OCI-LY7 (cell line): Measurements from ENCODE around the gene CEP97.

Source experiments
- EZH2phosphoT487 ChIP-seq: fragments of 200-600 bp; sonication (generic); IDR thresholded peaks from 2 replicates; pipeline ENCODE4 v1.6.1; 2018; ENCODE audit warnings: low read depth, borderline replicate concordance, mild to moderate bottlenecking, mixed run types, antibody characterized with exemption, low read length, moderate library complexity, mixed read lengths
- TF ChIP-seq, protein P1 (sequence below): fragments of 200-600 bp; sonication (generic); conservative IDR thresholded peaks from 2 replicates; pipeline ENCODE4 v1.5.1; 2014; ENCODE audit warnings: mild to moderate bottlenecking, antibody characterized with exemption, low read length, moderate library complexity, mixed read lengths

- TF ChIP-seq, protein P1, sequence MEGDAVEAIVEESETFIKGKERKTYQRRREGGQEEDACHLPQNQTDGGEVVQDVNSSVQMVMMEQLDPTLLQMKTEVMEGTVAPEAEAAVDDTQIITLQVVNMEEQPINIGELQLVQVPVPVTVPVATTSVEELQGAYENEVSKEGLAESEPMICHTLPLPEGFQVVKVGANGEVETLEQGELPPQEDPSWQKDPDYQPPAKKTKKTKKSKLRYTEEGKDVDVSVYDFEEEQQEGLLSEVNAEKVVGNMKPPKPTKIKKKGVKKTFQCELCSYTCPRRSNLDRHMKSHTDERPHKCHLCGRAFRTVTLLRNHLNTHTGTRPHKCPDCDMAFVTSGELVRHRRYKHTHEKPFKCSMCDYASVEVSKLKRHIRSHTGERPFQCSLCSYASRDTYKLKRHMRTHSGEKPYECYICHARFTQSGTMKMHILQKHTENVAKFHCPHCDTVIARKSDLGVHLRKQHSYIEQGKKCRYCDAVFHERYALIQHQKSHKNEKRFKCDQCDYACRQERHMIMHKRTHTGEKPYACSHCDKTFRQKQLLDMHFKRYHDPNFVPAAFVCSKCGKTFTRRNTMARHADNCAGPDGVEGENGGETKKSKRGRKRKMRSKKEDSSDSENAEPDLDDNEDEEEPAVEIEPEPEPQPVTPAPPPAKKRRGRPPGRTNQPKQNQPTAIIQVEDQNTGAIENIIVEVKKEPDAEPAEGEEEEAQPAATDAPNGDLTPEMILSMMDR = no peak
- no peak for TF ChIP-seq EZH2phosphoT487
Measured at GRCh38 chr3:101709126-101709525, 15.3 kb upstream of the CEP97 start.
